OCI-LY3 (cell line): ENCODE results near the gene RNF169.

Experiments used
- EZH2phosphoT487 ChIP-seq: fragments of 200-600 bp; shearing (Covaris generic); IDR thresholded peaks from 2 replicates; pipeline ENCODE4 v1.6.1; 2018; ENCODE audit warnings: antibody characterized with exemption, mixed run types, low read depth
- TF ChIP-seq, protein P1 (sequence below): fragments of 200-600, 300-600 bp; sonication (generic); IDR thresholded peaks from 2 replicates; pipeline ENCODE4 v1.5.1; 2014; ENCODE audit warnings: antibody characterized with exemption, low read length, low read depth

GRCh38 chr11:74713686-74714085 is 35.0 kb upstream of the RNF169 start:
- TF ChIP-seq, protein P1, sequence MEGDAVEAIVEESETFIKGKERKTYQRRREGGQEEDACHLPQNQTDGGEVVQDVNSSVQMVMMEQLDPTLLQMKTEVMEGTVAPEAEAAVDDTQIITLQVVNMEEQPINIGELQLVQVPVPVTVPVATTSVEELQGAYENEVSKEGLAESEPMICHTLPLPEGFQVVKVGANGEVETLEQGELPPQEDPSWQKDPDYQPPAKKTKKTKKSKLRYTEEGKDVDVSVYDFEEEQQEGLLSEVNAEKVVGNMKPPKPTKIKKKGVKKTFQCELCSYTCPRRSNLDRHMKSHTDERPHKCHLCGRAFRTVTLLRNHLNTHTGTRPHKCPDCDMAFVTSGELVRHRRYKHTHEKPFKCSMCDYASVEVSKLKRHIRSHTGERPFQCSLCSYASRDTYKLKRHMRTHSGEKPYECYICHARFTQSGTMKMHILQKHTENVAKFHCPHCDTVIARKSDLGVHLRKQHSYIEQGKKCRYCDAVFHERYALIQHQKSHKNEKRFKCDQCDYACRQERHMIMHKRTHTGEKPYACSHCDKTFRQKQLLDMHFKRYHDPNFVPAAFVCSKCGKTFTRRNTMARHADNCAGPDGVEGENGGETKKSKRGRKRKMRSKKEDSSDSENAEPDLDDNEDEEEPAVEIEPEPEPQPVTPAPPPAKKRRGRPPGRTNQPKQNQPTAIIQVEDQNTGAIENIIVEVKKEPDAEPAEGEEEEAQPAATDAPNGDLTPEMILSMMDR, result no peak
- no peak for TF ChIP-seq EZH2phosphoT487
